ENCODE measurements around the gene ZNF488.

- TF ChIP-seq CTCF (IDR thresholded peaks at IDR 0.05) = no peak
- TF ChIP-seq SMC3 (IDR thresholded peaks at IDR 0.05) = no peak
- no peak for TF ChIP-seq TFCP2L1 (CRISPR knock-in tag; IDR thresholded peaks at IDR 0.05)
- no peak for TF ChIP-seq MYC (IDR thresholded peaks at IDR 0.05; ENCODE audit: borderline replicate concordance, low read length)
- no peak for TF ChIP-seq KDM5A (IDR thresholded peaks at IDR 0.05)
- no peak for TF ChIP-seq POLR2A (IDR thresholded peaks at IDR 0.05; ENCODE audit: low read length)
- TF ChIP-seq MAZ (IDR thresholded peaks at IDR 0.05; ENCODE audit: borderline replicate concordance, low read depth, low read length) = no peak
- TF ChIP-seq HES2 (IDR thresholded peaks at IDR 0.05) = no peak
- no peak for TF ChIP-seq EHMT2 (IDR thresholded peaks at IDR 0.05; ENCODE audit: low read depth)
- TF ChIP-seq CEBPB (IDR thresholded peaks at IDR 0.05) = no peak
- no peak for TF ChIP-seq POLR2AphosphoS2 (conservative IDR thresholded peaks at IDR 0.05; ENCODE audit: low read length)
- TF ChIP-seq MAX (IDR thresholded peaks at IDR 0.05) = no peak
Observed at GRCh38 chr10:47404446-47404845, 20.4 kb upstream of the ZNF488 start.

All from A549 (cell line).